HEK293 (cell line): ENCODE results near the gene CDH18.

Source experiments
- CTCF ChIA-PET: fragments of 350-600 bp; formaldehyde crosslinking; extraction: SDS; loops from one replicate; lab custom pipeline; 2021; ENCODE audit warnings: antibody characterized with exemption; lab: Yijun Ruan, JAX
- POLR2A ChIA-PET: fragments of 300-600 bp; formaldehyde crosslinking; extraction: SDS; loops from one replicate; lab custom pipeline; 2020; ENCODE audit warnings: antibody characterized with exemption, inconsistent platforms; lab: Yijun Ruan, JAX
- H3K27ac ChIP-seq: fragments of 200-500 bp; sonication (Bioruptor generic); 2 replicates; pipeline ENCODE4 v1.5.1; 2014; ENCODE audit warnings: low read depth, low read length, control low read depth, inconsistent platforms; ENCODE audit errors: extremely low read depth
- H3K36me3 ChIP-seq, 2 experiments: fragments of 200-500 bp in 1 of 2; sonication (Bioruptor generic) in 1 of 2; 1 replicate in 1 of 2; 2 replicates in 1 of 2; pipeline ENCODE4 v1.5.1; 2014 to 2017; ENCODE audit warnings: inconsistent platforms in 2 of 2, low read length in 2 of 2; ENCODE audit not compliant: control insufficient read depth in 2 of 2, insufficient read depth in 1 of 2
- H3K4me1 ChIP-seq: fragments of 200-500 bp; sonication (Bioruptor generic); 2 replicates; pipeline ENCODE4 v1.5.1; 2014; ENCODE audit warnings: mild to moderate bottlenecking, low read length, inconsistent platforms; ENCODE audit not compliant: control insufficient read depth, insufficient read depth
- H3K4me3 ChIP-seq: 2 replicates; pipeline ENCODE4 v1.5.1; 2011; ENCODE audit warnings: low read depth, mild to moderate bottlenecking, control low read depth, low read length, moderate library complexity
- H3K9me3 ChIP-seq: fragments of 200-500 bp; sonication (Bioruptor generic); 2 replicates; pipeline ENCODE4 v1.5.1; 2014; ENCODE audit warnings: low read depth, low read length, inconsistent platforms; ENCODE audit not compliant: control insufficient read depth, insufficient read depth
- BCL11B ChIP-seq: fragments of 450-650 bp; formaldehyde crosslinking; IDR thresholded peaks from 2 replicates; pipeline ENCODE4 v1.5.1; 2016; ENCODE audit warnings: low read depth, missing biosample characterization, missing genetic modification characterization
- BCL6B ChIP-seq: fragments of 450-650 bp; formaldehyde crosslinking; IDR thresholded peaks from 2 replicates; pipeline ENCODE4 v1.5.1; 2017; ENCODE audit warnings: missing biosample characterization, missing genetic modification characterization
- GLI4 ChIP-seq: fragments of 450-650 bp; formaldehyde crosslinking; IDR thresholded peaks from 2 replicates; pipeline ENCODE4 v1.5.1; 2016; ENCODE audit warnings: missing biosample characterization, missing genetic modification characterization
- GLIS1 ChIP-seq: fragments of 450-650 bp; formaldehyde crosslinking; IDR thresholded peaks from 2 replicates; pipeline ENCODE4 v1.5.1; 2016; ENCODE audit warnings: missing biosample characterization, missing genetic modification characterization
- IKZF3 ChIP-seq: fragments of 450-650 bp; IDR thresholded peaks from 2 replicates; pipeline ENCODE4 v1.5.0; 2018; ENCODE audit warnings: missing biosample characterization, mild to moderate bottlenecking, missing genetic modification characterization, moderate library complexity
- KLF8 ChIP-seq: fragments of 450-650 bp; formaldehyde crosslinking; IDR thresholded peaks from 2 replicates; pipeline ENCODE4 v1.5.1; 2016; ENCODE audit warnings: missing biosample characterization, missing genetic modification characterization
- OVOL3 ChIP-seq: fragments of 450-650 bp; formaldehyde crosslinking; IDR thresholded peaks from 2 replicates; pipeline ENCODE4 v1.5.1; 2016; ENCODE audit warnings: missing biosample characterization, missing genetic modification characterization
- ZBTB1 ChIP-seq: fragments of 450-650 bp; formaldehyde crosslinking; IDR thresholded peaks from 2 replicates; pipeline ENCODE4 v1.5.1; 2016; ENCODE audit warnings: missing biosample characterization, missing genetic modification characterization
- ZFP3 ChIP-seq: fragments of 450-650 bp; formaldehyde crosslinking; IDR thresholded peaks from 2 replicates; pipeline ENCODE4 v1.5.1; 2016; ENCODE audit warnings: low read depth, missing biosample characterization, missing genetic modification characterization
- ZFP41 ChIP-seq: fragments of 450-650 bp; formaldehyde crosslinking; IDR thresholded peaks from 2 replicates; pipeline ENCODE4 v1.5.1; 2016; ENCODE audit warnings: missing biosample characterization, missing genetic modification characterization, borderline replicate concordance
- ZNF132 ChIP-seq: fragments of 450-650 bp; formaldehyde crosslinking; IDR thresholded peaks from 2 replicates; pipeline ENCODE4 v1.5.1; 2017; ENCODE audit warnings: missing biosample characterization, missing genetic modification characterization, borderline replicate concordance
- ZNF155 ChIP-seq: fragments of 450-650 bp; formaldehyde crosslinking; IDR thresholded peaks from 2 replicates; pipeline ENCODE4 v1.5.1; 2016; ENCODE audit warnings: missing biosample characterization, missing genetic modification characterization
- ZNF184 ChIP-seq: fragments of 450-650 bp; IDR thresholded peaks from 2 replicates; pipeline ENCODE4 v1.5.1; 2018; ENCODE audit warnings: missing biosample characterization, mild to moderate bottlenecking, missing genetic modification characterization
- ZNF2 ChIP-seq: fragments of 450-650 bp; formaldehyde crosslinking; IDR thresholded peaks from 2 replicates; pipeline ENCODE4 v1.5.1; 2016; ENCODE audit warnings: missing biosample characterization, missing genetic modification characterization
- ZNF223 ChIP-seq: fragments of 450-650 bp; formaldehyde crosslinking; IDR thresholded peaks from 2 replicates; pipeline ENCODE4 v1.5.1; 2016; ENCODE audit warnings: missing biosample characterization, missing genetic modification characterization
- ZNF302 ChIP-seq: fragments of 450-650 bp; formaldehyde crosslinking; IDR thresholded peaks from 2 replicates; pipeline ENCODE4 v1.5.1; 2016; ENCODE audit warnings: missing biosample characterization, missing genetic modification characterization, low read depth
- ZNF324 ChIP-seq: fragments of 450-650 bp; formaldehyde crosslinking; IDR thresholded peaks from 2 replicates; pipeline ENCODE4 v1.5.1; 2016; ENCODE audit warnings: missing biosample characterization, missing genetic modification characterization
- ZNF341 ChIP-seq: fragments of 450-650 bp; formaldehyde crosslinking; IDR thresholded peaks from 2 replicates; pipeline ENCODE4; 2016; ENCODE audit warnings: low read depth, missing biosample characterization, missing genetic modification characterization
- ZNF416 ChIP-seq: fragments of 450-650 bp; formaldehyde crosslinking; IDR thresholded peaks from 2 replicates; pipeline ENCODE4 v1.5.1; 2016; ENCODE audit warnings: missing biosample characterization, missing genetic modification characterization
- ZNF626 ChIP-seq: fragments of 450-650 bp; sonication (Bioruptor Pico); formaldehyde crosslinking; IDR thresholded peaks from 2 replicates; pipeline ENCODE4 v1.5.1; 2018; ENCODE audit warnings: missing biosample characterization, missing genetic modification characterization, inconsistent platforms
- ZNF677 ChIP-seq: fragments of 450-650 bp; IDR thresholded peaks from 2 replicates; pipeline ENCODE4 v1.5.0; 2018; ENCODE audit warnings: missing biosample characterization, mild to moderate bottlenecking, missing genetic modification characterization, moderate library complexity
- ZNF704 ChIP-seq: fragments of 450-650 bp; formaldehyde crosslinking; IDR thresholded peaks from 2 replicates; pipeline ENCODE4 v1.5.1; 2016; ENCODE audit warnings: missing biosample characterization, missing genetic modification characterization
- ZNF707 ChIP-seq: fragments of 450-650 bp; formaldehyde crosslinking; IDR thresholded peaks from 2 replicates; pipeline ENCODE4 v1.5.1; 2016; ENCODE audit warnings: missing biosample characterization, missing genetic modification characterization
- ZNF776 ChIP-seq: fragments of 450-650 bp; formaldehyde crosslinking; IDR thresholded peaks from 2 replicates; pipeline ENCODE4 v1.5.0; 2017; ENCODE audit warnings: missing biosample characterization, missing genetic modification characterization, borderline replicate concordance
- TF ChIP-seq, protein P1 (sequence below): fragments of 450-650 bp; formaldehyde crosslinking; optimal IDR thresholded peaks from 2 replicates; pipeline ENCODE3; 2016; ENCODE audit warnings: missing biosample characterization, mild to moderate bottlenecking, missing genetic modification characterization
- TF ChIP-seq, protein P2 (sequence below): fragments of 450-650 bp; formaldehyde crosslinking; IDR thresholded peaks from 2 replicates; pipeline ENCODE4 v1.5.1; 2016; ENCODE audit warnings: missing biosample characterization, missing genetic modification characterization, low read depth

CDH18 gene

GRCh38 chr5:19701731-19702130, 286.3 kb downstream of the CDH18 start (continued):
- no peak for TF ChIP-seq ZNF626 (tag by site-specific recombination)

- no peak overlapping the region for H3K4me3 ChIP-seq
- H3K36me3 ChIP-seq, result no peaks in the 10 kb centered on the region
- CTCF ChIA-PET, result no interaction called here
- no peak for TF ChIP-seq ZNF184
- TF ChIP-seq IKZF3 (tag by site-specific recombination), result no peak
- no peak for TF ChIP-seq KLF8 (tag by site-specific recombination)
- no peak for TF ChIP-seq ZNF416 (tag by site-specific recombination)
- no peak for TF ChIP-seq OVOL3 (tag by site-specific recombination)
- TF ChIP-seq ZNF704, result no peak
- TF ChIP-seq, protein P1, sequence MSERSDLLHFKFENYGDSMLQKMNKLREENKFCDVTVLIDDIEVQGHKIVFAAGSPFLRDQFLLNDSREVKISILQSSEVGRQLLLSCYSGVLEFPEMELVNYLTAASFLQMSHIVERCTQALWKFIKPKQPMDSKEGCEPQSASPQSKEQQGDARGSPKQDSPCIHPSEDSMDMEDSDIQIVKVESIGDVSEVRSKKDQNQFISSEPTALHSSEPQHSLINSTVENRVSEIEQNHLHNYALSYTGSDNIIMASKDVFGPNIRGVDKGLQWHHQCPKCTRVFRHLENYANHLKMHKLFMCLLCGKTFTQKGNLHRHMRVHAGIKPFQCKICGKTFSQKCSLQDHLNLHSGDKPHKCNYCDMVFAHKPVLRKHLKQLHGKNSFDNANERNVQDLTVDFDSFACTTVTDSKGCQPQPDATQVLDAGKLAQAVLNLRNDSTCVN (tag by site-specific recombination), result no peak
- no peak overlapping the region for H3K27ac ChIP-seq
- POLR2A ChIA-PET, result no interaction called here
- no peaks in the 10 kb centered on the region for H3K9me3 ChIP-seq
- no peaks in the 10 kb centered on the region for H3K4me1 ChIP-seq
Measured at GRCh38 chr5:19694949-19695611, 292.9 kb downstream of the CDH18 start.

DNA sequence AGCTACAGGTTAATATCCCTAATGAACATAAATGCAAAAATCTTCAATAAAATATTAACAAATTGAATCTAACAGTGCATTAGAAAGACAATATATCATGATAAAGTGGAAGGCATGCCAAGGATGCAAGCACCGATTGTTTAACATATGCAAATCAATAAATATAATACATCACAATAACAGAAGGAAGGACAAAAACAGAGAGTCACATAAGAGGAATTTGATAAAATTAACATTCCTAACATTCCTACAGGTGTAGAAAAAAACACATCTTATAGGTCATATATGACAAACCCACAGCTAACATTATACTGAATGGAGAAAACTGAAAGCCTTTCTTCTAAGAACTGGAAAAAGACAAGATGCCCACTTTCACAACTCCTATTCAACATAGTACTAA, 297.0 kb downstream of the CDH18 start:
- Histone ChIP-seq H3K4me3 (no peak overlapping the region), H3K36me3 (no peaks in the 10 kb centered on the region)
- POLR2A ChIA-PET, result no interaction called here

GRCh38 chr5:19685473-19685872, 302.5 kb downstream of the CDH18 start:
- Histone ChIP-seq H3K27ac (no peak overlapping the region), H3K4me3 (no peak overlapping the region), H3K9me3 (no peaks in the 10 kb centered on the region), H3K36me3 (no peaks in the 10 kb centered on the region), H3K4me1 (no peaks in the 10 kb centered on the region)
- ChIA-PET POLR2A (no interaction called here), CTCF (no interaction called here)
- no peak for TF ChIP-seq ZNF132 (tag by site-specific recombination)
- TF ChIP-seq ZNF776 (tag by site-specific recombination), result no peak
- TF ChIP-seq ZBTB1 (tag by site-specific recombination), result no peak
- TF ChIP-seq ZNF341 (tag by site-specific recombination), result no peak
- no peak for TF ChIP-seq ZNF155 (tag by site-specific recombination)
- no peak for TF ChIP-seq ZNF677
- TF ChIP-seq ZNF2 (tag by site-specific recombination), result no peak
- TF ChIP-seq ZNF324 (tag by site-specific recombination), result no peak
- no peak for TF ChIP-seq BCL11B (tag by site-specific recombination)
- no peak for TF ChIP-seq BCL6B (tag by site-specific recombination)
- TF ChIP-seq GLI4 (tag by site-specific recombination), result no peak
- no peak for TF ChIP-seq ZNF223 (tag by site-specific recombination)
- no peak for TF ChIP-seq ZFP41 (tag by site-specific recombination)
- no peak for TF ChIP-seq ZNF302
- TF ChIP-seq OVOL3 (tag by site-specific recombination), result no peak
- TF ChIP-seq ZFP3 (tag by site-specific recombination), result no peak

More for the DNA sequence above, 297.0 kb downstream of the CDH18 start:
- CTCF ChIA-PET, result no interaction called here
- Histone ChIP-seq H3K4me1 (no peaks in the 10 kb centered on the region), H3K9me3 (no peaks in the 10 kb centered on the region), H3K27ac (no peak overlapping the region)
- TF ChIP-seq GLIS1 (tag by site-specific recombination) (no peak), ZNF707 (tag by site-specific recombination) (no peak)
- TF ChIP-seq, protein P2, sequence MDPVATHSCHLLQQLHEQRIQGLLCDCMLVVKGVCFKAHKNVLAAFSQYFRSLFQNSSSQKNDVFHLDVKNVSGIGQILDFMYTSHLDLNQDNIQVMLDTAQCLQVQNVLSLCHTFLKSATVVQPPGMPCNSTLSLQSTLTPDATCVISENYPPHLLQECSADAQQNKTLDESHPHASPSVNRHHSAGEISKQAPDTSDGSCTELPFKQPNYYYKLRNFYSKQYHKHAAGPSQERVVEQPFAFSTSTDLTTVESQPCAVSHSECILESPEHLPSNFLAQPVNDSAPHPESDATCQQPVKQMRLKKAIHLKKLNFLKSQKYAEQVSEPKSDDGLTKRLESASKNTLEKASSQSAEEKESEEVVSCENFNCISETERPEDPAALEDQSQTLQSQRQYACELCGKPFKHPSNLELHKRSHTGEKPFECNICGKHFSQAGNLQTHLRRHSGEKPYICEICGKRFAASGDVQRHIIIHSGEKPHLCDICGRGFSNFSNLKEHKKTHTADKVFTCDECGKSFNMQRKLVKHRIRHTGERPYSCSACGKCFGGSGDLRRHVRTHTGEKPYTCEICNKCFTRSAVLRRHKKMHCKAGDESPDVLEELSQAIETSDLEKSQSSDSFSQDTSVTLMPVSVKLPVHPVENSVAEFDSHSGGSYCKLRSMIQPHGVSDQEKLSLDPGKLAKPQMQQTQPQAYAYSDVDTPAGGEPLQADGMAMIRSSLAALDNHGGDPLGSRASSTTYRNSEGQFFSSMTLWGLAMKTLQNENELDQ (tag by site-specific recombination), result no peak
